Eye (tissue), 1 donor: ENCODE measurements around the gene SWAP70.

ENCODE experiments used
- DNase-seq: peaks from one replicate; pipeline ENCODE4 v3.0.0-alpha.2; 2015

Gene SWAP70

GRCh38 chr11:9780929-9781328, 117.1 kb downstream of the SWAP70 start:
- DNase-seq = no peak

GRCh38 chr11:9783986-9784385, 120.1 kb downstream of the SWAP70 start:
- no peak for DNase-seq

- DNase-seq = no peak
These were observed 120.9 kb downstream of the SWAP70 start for GRCh38 chr11:9784602-9785315.

GRCh38 chr11:9787260-9787659, 123.4 kb downstream of the SWAP70 start:
- no peak for DNase-seq

- no peak for DNase-seq
These were observed 124.2 kb downstream of the SWAP70 start for GRCh38 chr11:9787981-9788521.

GRCh38 chr11:9789910-9790309, 126.0 kb downstream of the SWAP70 start:
- no peak for DNase-seq

GRCh38 chr11:9790703-9791102, 126.8 kb downstream of the SWAP70 start:
- DNase-seq = no peak

GRCh38 chr11:9796266-9796665, 132.4 kb downstream of the SWAP70 start:
- DNase-seq = no peak

- no peak for DNase-seq
These were observed 133.0 kb downstream of the SWAP70 start for GRCh38 chr11:9796854-9797253.

GRCh38 chr11:9797300-9797699, 133.4 kb downstream of the SWAP70 start:
- no peak for DNase-seq

GRCh38 chr11:9799886-9800285, 136.0 kb downstream of the SWAP70 start:
- DNase-seq = no peak

GRCh38 chr11:9802291-9802861, 138.5 kb downstream of the SWAP70 start:
- peak; percentile 36 for DNase-seq
